ENCODE data around the gene GCN1. TPM values are rescaled to one million over a fixed set of nuclear protein-coding genes. Genes with fewer than 3 reads are reported as not detected.
"Not testable (repeated sequence)": the region's sequence is repeated elsewhere in the genome, so short reads cannot be mapped to it uniquely, and the experiment has no call there.

Gene GCN1
- total RNA-seq, 4 donors from 2014 or later, result 39.5 to 117 (median 63.7) TPM

DNA sequence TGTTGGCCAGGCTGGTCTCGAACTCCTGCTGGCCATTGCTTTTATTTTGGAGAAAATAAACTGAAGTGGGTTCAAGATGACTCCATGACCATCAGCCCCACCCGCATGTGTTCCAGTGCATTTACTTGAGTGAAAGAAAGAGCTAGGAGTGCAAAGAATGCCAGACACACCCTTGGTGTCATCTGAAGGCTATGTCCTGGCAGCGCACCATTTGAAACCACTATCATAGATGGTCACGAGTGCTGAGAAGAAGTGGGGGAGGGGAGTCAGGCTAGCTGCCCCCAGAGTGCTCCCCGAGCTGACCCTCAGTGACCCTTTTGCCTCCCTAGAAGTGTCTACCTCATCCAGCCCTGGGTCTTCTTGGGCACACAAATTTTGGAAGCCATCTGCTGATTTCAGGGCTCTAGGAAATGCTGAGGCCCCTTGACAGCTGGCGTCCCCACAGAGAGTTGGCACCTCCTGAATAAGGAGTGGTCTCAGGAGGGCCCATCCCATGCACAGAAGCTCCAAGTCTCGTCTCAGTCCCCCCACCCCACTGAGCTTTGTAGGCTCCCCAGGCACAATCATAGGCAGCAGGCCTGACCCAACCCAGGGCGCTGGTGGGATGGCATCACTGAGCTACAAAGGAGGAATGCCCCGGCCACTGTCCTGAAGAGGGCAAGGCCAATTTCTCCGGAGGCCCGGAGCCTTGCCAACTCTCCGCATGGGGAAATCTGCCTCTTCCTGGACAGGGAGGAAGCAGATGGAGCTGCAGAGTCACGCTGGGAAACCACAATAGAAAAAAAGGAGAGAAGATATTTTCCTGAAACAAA, 43.1 kb upstream of the GCN1 start:
- peaks cover 64 to 100% (median 98%) of the 10 kb centered on the region in 3 donors for H3K4me1 ChIP-seq
- no peaks in the 10 kb centered on the region for H3K27me3 ChIP-seq
- H3K4me3 ChIP-seq, result peak overlapping the region in 1 of 4 donors; percentile 5
- WGBS, 2 donors, result 33 to 50% methylated on average over 7 to 9 of the region's 13 CpGs
- no peak for DNase-seq
- H3K36me3 ChIP-seq, result no peaks in the 10 kb centered on the region
- intact Hi-C loops (cut with DNase I), result no loop called here
- TF ChIP-seq POLR2A (IDR thresholded peaks at IDR 0.05), result no peak
- peak overlapping the region; percentile 68 to 89 (median 84) for H3K27ac ChIP-seq
- no peaks in the 10 kb centered on the region for H3K9me3 ChIP-seq

DNA sequence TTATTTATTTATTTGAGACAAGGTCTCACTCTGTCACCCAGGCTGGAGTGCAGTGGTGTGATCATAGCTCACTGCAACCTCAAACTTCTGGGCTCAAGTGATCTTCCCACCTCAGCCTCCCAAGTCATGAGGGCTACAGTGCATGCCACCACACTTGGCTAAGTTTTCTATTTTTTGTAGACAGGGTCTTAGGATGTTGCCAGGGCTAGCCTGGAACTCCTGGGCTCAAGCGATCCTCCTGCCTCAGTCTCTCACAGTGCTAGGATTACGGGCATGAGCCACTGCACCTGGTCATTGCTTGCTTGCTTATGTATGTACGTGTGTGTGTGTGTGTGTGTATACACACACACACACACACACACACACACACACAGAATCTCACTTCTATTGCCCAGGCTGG, 42.3 kb upstream of the GCN1 start:
- H3K9me3 ChIP-seq; H3K36me3 ChIP-seq; H3K4me3 ChIP-seq; H3K27me3 ChIP-seq; DNase-seq; intact Hi-C loops (cut with DNase I): not testable (repeated sequence)
- 87% methylated on average over 3 of the region's 3 CpGs; no CpG with 5 or more reads in 1 of the 2 donors for WGBS, 2 donors
- peaks cover 70 to 100% (median 100%) of the 10 kb centered on the region in 3 donors for H3K4me1 ChIP-seq
- peak overlapping the region; percentile 27 to 89 (median 84) for H3K27ac ChIP-seq

DNA sequence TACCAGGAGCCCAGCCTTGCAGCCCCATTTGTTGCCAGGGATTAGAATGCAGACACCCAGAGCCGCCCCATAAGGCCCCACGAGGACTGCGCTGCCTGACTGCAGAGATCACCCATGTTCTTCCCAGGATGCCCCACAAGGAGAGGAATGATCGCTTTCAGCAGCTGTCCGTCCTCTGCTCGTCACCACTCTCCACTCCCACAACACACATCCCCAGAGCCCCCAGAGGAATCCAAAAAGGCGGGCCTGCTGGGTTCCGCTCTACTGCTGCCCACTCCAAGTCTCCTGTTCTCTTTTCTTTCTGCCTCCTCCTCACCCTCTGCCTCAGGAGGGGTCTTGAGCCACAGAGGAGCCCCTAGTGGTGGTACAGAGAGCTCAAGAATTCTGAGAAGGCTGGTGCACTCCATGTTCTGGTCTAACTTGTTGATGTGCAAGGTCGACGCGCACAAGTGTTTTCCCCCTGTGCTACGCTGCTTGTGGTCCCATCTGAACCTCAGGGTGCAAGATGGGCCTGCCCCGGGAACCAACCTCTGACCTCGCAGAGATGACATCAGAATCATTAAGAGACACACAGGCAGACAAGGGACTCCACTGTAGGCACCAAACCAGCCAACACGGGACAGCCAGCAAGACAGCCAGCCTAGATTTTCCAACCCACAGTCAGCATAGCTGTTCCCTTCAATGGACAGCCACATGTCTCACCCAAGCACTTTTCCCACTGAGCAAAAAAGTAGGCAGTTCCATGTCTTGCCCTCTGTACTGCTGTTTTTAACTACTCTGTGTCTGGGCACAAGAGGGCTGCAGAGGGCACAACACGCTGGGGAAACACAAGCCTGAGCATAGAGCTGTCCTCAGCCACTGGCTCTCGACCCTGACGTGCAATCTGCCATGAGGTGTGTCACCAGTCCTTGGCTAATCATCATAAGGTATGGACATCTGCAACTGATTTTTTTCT, 41.1 kb upstream of the GCN1 start:
- DNase-seq, result no peak
- intact Hi-C loops (cut with DNase I), result no loop called here
- H3K36me3 ChIP-seq, result no peaks in the 10 kb centered on the region
- no peaks in the 10 kb centered on the region for H3K9me3 ChIP-seq
- TF ChIP-seq POLR2A (IDR thresholded peaks at IDR 0.05), result no peak
- TF ChIP-seq, protein P1, sequence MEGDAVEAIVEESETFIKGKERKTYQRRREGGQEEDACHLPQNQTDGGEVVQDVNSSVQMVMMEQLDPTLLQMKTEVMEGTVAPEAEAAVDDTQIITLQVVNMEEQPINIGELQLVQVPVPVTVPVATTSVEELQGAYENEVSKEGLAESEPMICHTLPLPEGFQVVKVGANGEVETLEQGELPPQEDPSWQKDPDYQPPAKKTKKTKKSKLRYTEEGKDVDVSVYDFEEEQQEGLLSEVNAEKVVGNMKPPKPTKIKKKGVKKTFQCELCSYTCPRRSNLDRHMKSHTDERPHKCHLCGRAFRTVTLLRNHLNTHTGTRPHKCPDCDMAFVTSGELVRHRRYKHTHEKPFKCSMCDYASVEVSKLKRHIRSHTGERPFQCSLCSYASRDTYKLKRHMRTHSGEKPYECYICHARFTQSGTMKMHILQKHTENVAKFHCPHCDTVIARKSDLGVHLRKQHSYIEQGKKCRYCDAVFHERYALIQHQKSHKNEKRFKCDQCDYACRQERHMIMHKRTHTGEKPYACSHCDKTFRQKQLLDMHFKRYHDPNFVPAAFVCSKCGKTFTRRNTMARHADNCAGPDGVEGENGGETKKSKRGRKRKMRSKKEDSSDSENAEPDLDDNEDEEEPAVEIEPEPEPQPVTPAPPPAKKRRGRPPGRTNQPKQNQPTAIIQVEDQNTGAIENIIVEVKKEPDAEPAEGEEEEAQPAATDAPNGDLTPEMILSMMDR (IDR thresholded peaks at IDR 0.05), result no peak
- H3K27me3 ChIP-seq, result no peaks in the 10 kb centered on the region
- peak overlapping the region; percentile 74 to 94 (median 84) for H3K27ac ChIP-seq
- peak overlapping the region in 1 of 4 donors; percentile 30 for H3K4me3 ChIP-seq
- peaks cover 81 to 100% (median 100%) of the 10 kb centered on the region in 3 donors for H3K4me1 ChIP-seq
- 65 to 85% methylated on average over 11 to 15 of the region's 18 CpGs for WGBS, 2 donors

DNA sequence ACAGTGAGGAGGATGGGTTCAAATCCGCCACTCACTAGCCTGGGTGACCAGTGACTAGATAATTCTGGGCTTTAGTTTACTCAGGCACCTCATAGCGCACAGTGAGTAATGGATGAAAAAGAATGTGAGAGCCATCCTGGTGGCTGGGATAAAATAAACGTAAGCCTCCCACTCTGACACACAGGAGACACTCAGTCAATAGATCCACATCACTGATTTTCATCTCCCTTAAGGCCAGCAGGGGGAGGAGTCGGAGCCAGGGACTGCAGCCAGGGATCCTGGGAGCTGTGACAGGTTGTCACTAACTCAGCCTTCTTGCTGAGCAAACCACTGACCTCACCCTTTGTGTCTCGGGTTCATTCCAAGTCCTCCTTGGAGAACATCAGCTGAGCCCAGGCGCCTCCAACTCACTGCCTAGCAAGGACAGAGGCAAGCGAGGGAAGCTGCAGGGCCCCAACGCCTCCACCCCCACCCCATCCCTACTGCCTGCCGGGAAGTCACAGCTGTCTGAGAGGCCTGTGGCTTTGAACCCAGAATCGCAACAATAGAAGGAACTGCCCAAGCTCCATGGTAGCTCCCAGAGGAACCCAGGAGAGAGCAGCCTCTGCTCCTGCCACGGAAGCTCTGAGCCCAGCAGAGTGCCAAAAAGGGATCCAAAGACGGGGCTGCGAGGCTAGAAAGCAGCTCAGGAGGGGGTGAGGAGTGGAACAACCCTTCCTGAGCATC, 40.3 kb upstream of the GCN1 start:
- Histone ChIP-seq H3K9me3 (no peaks in the 10 kb centered on the region), H3K36me3 (no peaks in the 10 kb centered on the region), H3K27me3 (no peaks in the 10 kb centered on the region), H3K27ac (peak overlapping the region; percentile 74 to 94 (median 84)), H3K4me1 (peaks cover 90 to 100% (median 100%) of the 10 kb centered on the region in 3 donors), H3K4me3 (peak overlapping the region in 1 of 4 donors; percentile 30)
- DNase-seq, result no peak
- TF ChIP-seq, protein P1 (IDR thresholded peaks at IDR 0.05), result peak in 5 of 6 experiments; percentile 34 to 62 (median 53)
- peak in 1 of 4 donors; percentile 31 for TF ChIP-seq POLR2A (IDR thresholded peaks at IDR 0.05)
- 31 to 71% methylated on average over 3 to 4 of the region's 13 CpGs for WGBS, 2 donors
- intact Hi-C loops (cut with DNase I), result no loop called here

DNA sequence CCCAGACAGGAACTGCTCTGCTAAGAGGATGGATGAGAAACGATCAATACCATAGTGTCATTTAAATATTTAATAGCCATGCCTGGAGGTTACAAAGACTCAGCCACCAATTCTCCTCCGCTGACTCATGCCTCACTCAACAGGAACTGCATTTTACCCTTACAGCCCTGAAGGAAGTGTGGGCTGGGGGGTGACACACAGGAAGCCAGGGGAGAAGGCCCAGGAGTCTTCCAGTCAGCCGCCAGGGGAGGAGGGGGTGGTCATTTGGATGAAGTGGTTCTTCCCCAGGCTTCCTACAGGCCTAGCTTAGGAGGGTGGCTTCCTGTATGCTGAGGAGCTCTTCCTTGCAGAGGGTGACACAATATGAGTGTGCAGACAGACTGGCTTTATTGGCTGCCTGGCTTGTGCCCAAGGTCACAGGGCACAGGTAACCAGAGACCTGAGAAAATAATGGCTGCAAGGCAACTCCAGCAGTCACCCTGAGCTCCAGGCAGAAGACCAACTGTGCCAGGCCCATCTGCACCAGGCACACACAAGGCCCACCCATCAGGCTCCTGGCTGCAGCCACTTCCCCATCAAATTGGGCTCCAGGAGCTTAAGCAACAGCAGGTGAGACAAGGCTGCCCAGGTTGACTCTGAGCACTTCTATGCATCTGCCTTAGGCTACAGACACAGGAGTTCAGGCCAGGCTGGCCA, 36.9 kb upstream of the GCN1 start:
- no peak for TF ChIP-seq POLR2A (IDR thresholded peaks at IDR 0.05)
- TF ChIP-seq, protein P1 (IDR thresholded peaks at IDR 0.05), result peak in 1 of 6 experiments; percentile 54
- Histone ChIP-seq H3K27ac (peak overlapping the region; percentile 74 to 94 (median 84)), H3K4me1 (peaks cover 83 to 99% (median 89%) of the 10 kb centered on the region in 3 donors), H3K9me3 (no peaks in the 10 kb centered on the region), H3K36me3 (peaks cover 0 to 5% (median 0%) of the 10 kb centered on the region in 3 donors), H3K4me3 (no peak overlapping the region), H3K27me3 (no peaks in the 10 kb centered on the region)
- no peak for DNase-seq
- intact Hi-C loops (cut with DNase I), result no loop called here
- 0 to 3% methylated on average over 2 to 3 of the region's 3 CpGs for WGBS, 2 donors
